ENCODE data around the gene TTL.
"Not testable (repeated sequence)": the region's sequence is repeated elsewhere in the genome, so short reads cannot be mapped to it uniquely, and the experiment has no call there.

Gene TTL

GRCh38 chr2:112476434-112476833, 5.5 kb upstream of the TTL start:
- DNase-seq, result no peak

GRCh38 chr2:112480530-112481049, 1.4 kb upstream of the TTL start:
- DNase-seq, result no peak

- DNase-seq, result peak; percentile 91
These were observed 867 bp upstream of the TTL start for GRCh38 chr2:112481050-112481527.

GRCh38 chr2:112482309-112483041, 519 bp downstream of the TTL start:
- DNase-seq, result peak; percentile 63

- peak; percentile 63 for DNase-seq
These were observed 1.1 kb downstream of the TTL start for GRCh38 chr2:112483042-112483473.

- peak; percentile 34 for DNase-seq
These were observed 1.9 kb downstream of the TTL start for GRCh38 chr2:112483831-112484230.

- DNase-seq, result no peak
These were observed 3.9 kb downstream of the TTL start for GRCh38 chr2:112485849-112486248.

- no peak for DNase-seq
These were observed 4.9 kb downstream of the TTL start for GRCh38 chr2:112486895-112487294.

GRCh38 chr2:112487444-112487961, 5.5 kb downstream of the TTL start:
- DNase-seq, result no peak

GRCh38 chr2:112488201-112488600, 6.2 kb downstream of the TTL start:
- DNase-seq, result no peak

GRCh38 chr2:112491946-112492345, 10.0 kb downstream of the TTL start:
- DNase-seq, result no peak

GRCh38 chr2:112493048-112493447, 11.1 kb downstream of the TTL start:
- DNase-seq, result no peak

- no peak for DNase-seq
These were observed 12.1 kb downstream of the TTL start for GRCh38 chr2:112493858-112494648.

GRCh38 chr2:112494828-112495227, 12.9 kb downstream of the TTL start:
- no peak for DNase-seq

- not testable (repeated sequence) for DNase-seq
These were observed 13.9 kb downstream of the TTL start for GRCh38 chr2:112495878-112496277.

GRCh38 chr2:112500850-112501484, 19.0 kb downstream of the TTL start:
- DNase-seq, result peak; percentile 73

- DNase-seq, result not testable (repeated sequence)
These were observed 27.5 kb downstream of the TTL start for GRCh38 chr2:112509239-112509998.

- DNase-seq, result no peak
These were observed 34.8 kb downstream of the TTL start for GRCh38 chr2:112516801-112517200.

GRCh38 chr2:112518807-112519206, 36.9 kb downstream of the TTL start:
- no peak for DNase-seq

- peak; percentile 11 for DNase-seq
These were observed 37.5 kb downstream of the TTL start for GRCh38 chr2:112519506-112519905.

GRCh38 chr2:112520234-112520783, 38.4 kb downstream of the TTL start:
- DNase-seq, result no peak

- no peak for DNase-seq
These were observed 41.4 kb downstream of the TTL start for GRCh38 chr2:112523291-112523777.

Data from OCI-M1 (cell line).